HEK293 (cell line): ENCODE results near the gene HMCN2.

Source experiments
- CTCF ChIA-PET: fragments of 350-600 bp; formaldehyde crosslinking; extraction: SDS; loops from one replicate; lab custom pipeline; 2021; ENCODE audit warnings: antibody characterized with exemption; lab: Yijun Ruan, JAX
- POLR2A ChIA-PET: fragments of 300-600 bp; formaldehyde crosslinking; extraction: SDS; loops from one replicate; lab custom pipeline; 2020; ENCODE audit warnings: antibody characterized with exemption, inconsistent platforms; lab: Yijun Ruan, JAX
- H3K27ac ChIP-seq: fragments of 200-500 bp; sonication (Bioruptor generic); 2 replicates; pipeline ENCODE4 v1.5.1; 2014; ENCODE audit warnings: low read depth, low read length, control low read depth, inconsistent platforms; ENCODE audit errors: extremely low read depth
- H3K36me3 ChIP-seq, 2 experiments: fragments of 200-500 bp in 1 of 2; sonication (Bioruptor generic) in 1 of 2; 1 replicate in 1 of 2; 2 replicates in 1 of 2; pipeline ENCODE4 v1.5.1; 2014 to 2017; ENCODE audit warnings: inconsistent platforms in 2 of 2, low read length in 2 of 2; ENCODE audit not compliant: control insufficient read depth in 2 of 2, insufficient read depth in 1 of 2
- H3K4me1 ChIP-seq: fragments of 200-500 bp; sonication (Bioruptor generic); 2 replicates; pipeline ENCODE4 v1.5.1; 2014; ENCODE audit warnings: mild to moderate bottlenecking, low read length, inconsistent platforms; ENCODE audit not compliant: control insufficient read depth, insufficient read depth
- H3K4me3 ChIP-seq: 2 replicates; pipeline ENCODE4 v1.5.1; 2011; ENCODE audit warnings: low read depth, mild to moderate bottlenecking, control low read depth, low read length, moderate library complexity
- H3K9me3 ChIP-seq: fragments of 200-500 bp; sonication (Bioruptor generic); 2 replicates; pipeline ENCODE4 v1.5.1; 2014; ENCODE audit warnings: low read depth, low read length, inconsistent platforms; ENCODE audit not compliant: control insufficient read depth, insufficient read depth
- HOXC10 ChIP-seq: sonication (generic); formaldehyde crosslinking; IDR thresholded peaks from 2 replicates; pipeline ENCODE4 v1.8.1; 2023; ENCODE audit warnings: mild to moderate bottlenecking, missing genetic modification reagents
- IKZF3 ChIP-seq: fragments of 450-650 bp; IDR thresholded peaks from 2 replicates; pipeline ENCODE4 v1.5.0; 2018; ENCODE audit warnings: missing biosample characterization, mild to moderate bottlenecking, missing genetic modification characterization, moderate library complexity
- KLF1 ChIP-seq: fragments of 450-650 bp; formaldehyde crosslinking; IDR thresholded peaks from 2 replicates; pipeline ENCODE4 v1.5.1; 2016; ENCODE audit warnings: missing biosample characterization, missing genetic modification characterization
- SALL2 ChIP-seq: fragments of 450-650 bp; formaldehyde crosslinking; IDR thresholded peaks from 2 replicates; pipeline ENCODE4 v1.5.0; 2017; ENCODE audit warnings: missing biosample characterization, mild to moderate bottlenecking, missing genetic modification characterization, borderline replicate concordance
- SETDB1 ChIP-seq: IDR thresholded peaks from one replicate; pipeline ENCODE4 v1.6.1; 2017; ENCODE audit warnings: mild to moderate bottlenecking, low read length, moderate library complexity, mixed read lengths; ENCODE audit not compliant: insufficient read length
- WT1 ChIP-seq: fragments of 450-650 bp; formaldehyde crosslinking; IDR thresholded peaks from 2 replicates; pipeline ENCODE4 v1.5.1; 2016; ENCODE audit warnings: missing biosample characterization, missing genetic modification characterization
- YY1 ChIP-seq: fragments of 450-650 bp; formaldehyde crosslinking; IDR thresholded peaks from 2 replicates; pipeline ENCODE4 v1.5.1; 2018; ENCODE audit warnings: missing biosample characterization, missing genetic modification characterization
- ZBTB48 ChIP-seq: fragments of 450-650 bp; formaldehyde crosslinking; IDR thresholded peaks from 2 replicates; pipeline ENCODE4 v1.5.1; 2016; ENCODE audit warnings: missing biosample characterization, missing genetic modification characterization
- ZNF23 ChIP-seq: fragments of 450-650 bp; formaldehyde crosslinking; IDR thresholded peaks from 2 replicates; pipeline ENCODE4 v1.5.1; 2016; ENCODE audit warnings: missing biosample characterization, missing genetic modification characterization, borderline replicate concordance
- ZNF544 ChIP-seq: fragments of 450-650 bp; formaldehyde crosslinking; IDR thresholded peaks from 2 replicates; pipeline ENCODE4 v1.5.0; 2017; ENCODE audit warnings: missing biosample characterization, missing genetic modification characterization
- ZNF610 ChIP-seq: fragments of 450-650 bp; formaldehyde crosslinking; IDR thresholded peaks from 2 replicates; pipeline ENCODE4 v1.5.1; 2016; ENCODE audit warnings: missing biosample characterization, missing genetic modification characterization, borderline replicate concordance
- ZNF664 ChIP-seq: fragments of 450-650 bp; formaldehyde crosslinking; IDR thresholded peaks from 2 replicates; pipeline ENCODE4 v1.5.1; 2016; ENCODE audit warnings: missing biosample characterization, missing genetic modification characterization
- ZNF701 ChIP-seq: fragments of 450-650 bp; formaldehyde crosslinking; IDR thresholded peaks from 2 replicates; pipeline ENCODE4 v1.5.1; 2016; ENCODE audit warnings: missing biosample characterization, missing genetic modification characterization
- TF ChIP-seq, protein P1 (sequence below): fragments of 450-650 bp; formaldehyde crosslinking; IDR thresholded peaks from 2 replicates; pipeline ENCODE4 v1.5.1; 2016; ENCODE audit warnings: missing biosample characterization, missing genetic modification characterization
- TF ChIP-seq, protein P2 (sequence below): fragments of 450-650 bp; formaldehyde crosslinking; IDR thresholded peaks from 2 replicates; pipeline ENCODE4 v1.5.1; 2016; ENCODE audit warnings: missing biosample characterization, missing genetic modification characterization

Gene HMCN2

DNA sequence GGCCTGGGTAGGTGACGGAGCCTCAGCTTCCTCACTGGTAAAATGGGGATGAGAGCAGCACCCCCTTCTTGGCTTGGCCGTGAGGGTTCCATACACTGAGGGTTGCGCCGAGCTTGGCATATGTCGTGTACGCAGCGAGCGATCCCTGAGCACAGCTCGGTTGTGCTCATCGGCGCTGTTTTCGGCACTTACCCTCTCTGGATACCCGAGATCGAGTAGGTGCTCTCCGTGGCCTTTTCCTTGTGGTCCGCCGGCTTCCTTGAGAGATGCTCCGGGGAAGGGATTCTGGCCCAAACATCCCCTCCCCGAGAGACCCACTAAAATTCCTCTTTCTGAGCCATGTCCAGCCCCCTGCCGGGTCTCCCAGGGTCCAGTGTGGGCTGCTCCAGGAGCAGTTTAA is 40.0 kb upstream of the HMCN2 start:
- Histone ChIP-seq H3K9me3 (no peaks in the 10 kb centered on the region), H3K27ac (no peak overlapping the region), H3K4me3 (no peak overlapping the region), H3K4me1 (no peaks in the 10 kb centered on the region), H3K36me3 (peaks cover 4 to 35% of the 10 kb centered on the region in 2 experiments; a peak in 2 of 3 replicates)
- CTCF ChIA-PET = interaction anchor here (1.2 kb wide), 2 partner anchors 11 to 119 kb away, joined by 5 to 6 read pairs; no protein-coding TSS in a partner anchor
- TF ChIP-seq ZNF23 (tag by site-specific recombination) = no peak
- POLR2A ChIA-PET = no interaction called here

GRCh38 chr9:130226112-130226511 is 39.4 kb upstream of the HMCN2 start:
- no peaks in the 10 kb centered on the region for H3K4me1 ChIP-seq
- CTCF ChIA-PET = interaction anchor here (0.6 to 1.0 kb wide), 2 partner anchors 10 to 17 kb away, joined by 3 to 7 read pairs; no protein-coding TSS in a partner anchor
- no peak overlapping the region for H3K27ac ChIP-seq
- H3K9me3 ChIP-seq = no peaks in the 10 kb centered on the region
- POLR2A ChIA-PET = no interaction called here
- H3K4me3 ChIP-seq = no peak overlapping the region
- peaks cover 4 to 35% of the 10 kb centered on the region in 2 experiments; a peak in 2 of 3 replicates for H3K36me3 ChIP-seq
- no peak for TF ChIP-seq HOXC10 (CRISPR knock-in tag)
- no peak for TF ChIP-seq ZNF664 (tag by site-specific recombination)
- TF ChIP-seq, protein P1, sequence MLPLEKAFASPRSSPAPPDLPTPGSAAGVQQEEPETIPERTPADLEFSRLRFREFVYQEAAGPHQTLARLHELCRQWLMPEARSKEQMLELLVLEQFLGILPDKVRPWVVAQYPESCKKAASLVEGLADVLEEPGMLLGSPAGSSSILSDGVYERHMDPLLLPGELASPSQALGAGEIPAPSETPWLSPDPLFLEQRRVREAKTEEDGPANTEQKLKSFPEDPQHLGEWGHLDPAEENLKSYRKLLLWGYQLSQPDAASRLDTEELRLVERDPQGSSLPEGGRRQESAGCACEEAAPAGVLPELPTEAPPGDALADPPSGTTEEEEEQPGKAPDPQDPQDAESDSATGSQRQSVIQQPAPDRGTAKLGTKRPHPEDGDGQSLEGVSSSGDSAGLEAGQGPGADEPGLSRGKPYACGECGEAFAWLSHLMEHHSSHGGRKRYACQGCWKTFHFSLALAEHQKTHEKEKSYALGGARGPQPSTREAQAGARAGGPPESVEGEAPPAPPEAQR = no peak
- TF ChIP-seq KLF1 (tag by site-specific recombination) = no peak

DNA sequence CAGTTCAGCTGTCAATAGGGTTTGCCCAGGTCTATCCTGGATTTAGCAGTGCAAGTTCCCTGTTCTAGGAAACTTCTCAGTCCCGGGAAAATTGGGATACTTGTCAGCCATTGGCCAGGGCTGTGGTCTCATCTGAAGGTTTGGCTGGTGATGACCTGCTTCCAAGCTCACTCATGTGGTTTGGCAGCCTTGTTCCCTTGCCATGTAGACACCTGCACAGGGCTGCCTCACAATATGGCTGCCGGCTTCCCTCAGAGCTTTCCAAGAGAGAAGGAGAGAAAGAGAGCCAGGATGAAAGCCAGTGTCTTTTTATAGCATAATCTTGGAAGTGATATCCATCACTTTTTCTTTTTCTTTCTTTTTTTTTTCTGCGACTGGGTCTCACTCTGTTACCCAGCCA is 37.7 kb upstream of the HMCN2 start:
- Histone ChIP-seq H3K36me3 (peaks cover 4 to 42% of the 10 kb centered on the region in 2 experiments; a peak in 2 of 3 replicates), H3K9me3 (no peaks in the 10 kb centered on the region), H3K4me3 (no peak overlapping the region), H3K4me1 (no peaks in the 10 kb centered on the region), H3K27ac (no peak overlapping the region)
- TF ChIP-seq YY1 (tag by site-specific recombination) = 0 out of 2 replicates have a peak, but pooled peaks have one; percentile 17
- TF ChIP-seq WT1 (tag by site-specific recombination) = no peak
- TF ChIP-seq ZNF610 (tag by site-specific recombination) = no peak
- no peak for TF ChIP-seq ZNF701
- TF ChIP-seq, protein P2, sequence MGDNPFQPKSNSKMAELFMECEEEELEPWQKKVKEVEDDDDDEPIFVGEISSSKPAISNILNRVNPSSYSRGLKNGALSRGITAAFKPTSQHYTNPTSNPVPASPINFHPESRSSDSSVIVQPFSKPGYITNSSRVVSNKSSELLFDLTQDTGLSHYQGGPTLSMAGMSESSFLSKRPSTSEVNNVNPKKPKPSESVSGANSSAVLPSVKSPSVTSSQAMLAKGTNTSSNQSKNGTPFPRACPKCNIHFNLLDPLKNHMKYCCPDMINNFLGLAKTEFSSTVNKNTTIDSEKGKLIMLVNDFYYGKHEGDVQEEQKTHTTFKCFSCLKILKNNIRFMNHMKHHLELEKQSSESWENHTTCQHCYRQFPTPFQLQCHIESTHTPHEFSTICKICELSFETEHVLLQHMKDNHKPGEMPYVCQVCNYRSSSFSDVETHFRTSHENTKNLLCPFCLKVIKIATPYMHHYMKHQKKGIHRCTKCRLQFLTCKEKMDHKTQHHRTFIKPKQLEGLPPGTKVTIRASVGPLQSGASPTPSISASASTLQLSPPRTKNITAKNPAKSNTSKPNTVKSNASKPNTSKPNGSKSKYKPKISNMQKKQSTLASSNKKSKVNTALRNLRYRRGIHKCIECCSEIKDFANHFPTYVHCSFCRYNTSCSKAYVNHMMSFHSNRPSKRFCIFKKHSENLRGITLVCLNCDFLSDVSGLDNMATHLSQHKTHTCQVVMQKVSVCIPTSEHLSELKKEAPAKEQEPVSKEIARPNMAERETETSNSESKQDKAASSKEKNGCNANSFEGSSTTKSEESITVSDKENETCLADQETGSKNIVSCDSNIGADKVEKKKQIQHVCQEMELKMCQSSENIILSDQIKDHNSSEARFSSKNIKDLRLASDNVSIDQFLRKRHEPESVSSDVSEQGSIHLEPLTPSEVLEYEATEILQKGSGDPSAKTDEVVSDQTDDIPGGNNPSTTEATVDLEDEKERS (tag by site-specific recombination) = 0 out of 2 replicates have a peak, but pooled peaks have one; percentile 71
- TF ChIP-seq ZBTB48 (tag by site-specific recombination) = no peak
- no peak for TF ChIP-seq ZNF544
- no peak for TF ChIP-seq SALL2
- no peak for TF ChIP-seq IKZF3 (tag by site-specific recombination)
- TF ChIP-seq SETDB1 = peak; percentile 47
- ChIA-PET POLR2A (no interaction called here), CTCF (interaction anchor here (0.5 to 1.4 kb wide), 4 partner anchors 8 to 702 kb away, joined by 3 to 4 read pairs (median 4); no protein-coding TSS in a partner anchor)
